ENCODE measurements around the gene FAM200C. TPM values are rescaled to one million over a fixed set of nuclear protein-coding genes. Genes with fewer than 3 reads are reported as not detected.
A peak's percentile ranks its signal among the peaks of the same experiment; 100 is the strongest.

FAM200C gene
- total RNA-seq, 2 experiments from 2014 or later: 2.7 to 3.7 TPM

- POLR2A ChIA-PET: interaction anchor here (0.5 to 3.0 kb wide), 26 partner anchors 8 to 1051 kb away, joined by 3 to 26 read pairs (median 4); partner anchors contain the start of gene FAM200C
- Histone ChIP-seq H3K9me2 (ENCODE audit: insufficient read depth, low read length) (no peaks in the 10 kb centered on the region), H3K9me3 (ENCODE audit: low read length) (no peaks in the 10 kb centered on the region), H2AFZ (ENCODE audit: low read length) (peak overlapping the region; percentile 91), H3K4me1 (ENCODE audit: insufficient read depth, low read length, poor library complexity, severe bottlenecking) (peaks cover 43% of the 10 kb centered on the region), H3K36me3 (ENCODE audit: insufficient read depth, low read length) (peaks cover 30% of the 10 kb centered on the region), H4K20me1 (ENCODE audit: insufficient read depth, low read length) (peaks cover 25% of the 10 kb centered on the region), H3K27ac (ENCODE audit: low read depth, low read length, poor library complexity, severe bottlenecking) (peak overlapping the region; percentile 98), H3K4me2 (ENCODE audit: low read length) (peak overlapping the region; percentile 99), H3K4me3 (ENCODE audit: low read depth, low read length, poor library complexity, severe bottlenecking) (peak overlapping the region; percentile 88), H3K79me2 (ENCODE audit: insufficient read depth, low read depth, low read length) (peaks cover 73% of the 10 kb centered on the region)
- DNase-seq (ENCODE audit: low spot score): no peak
- TF ChIP-seq EZH2phosphoT487 (IDR thresholded peaks at IDR 0.05; ENCODE audit: borderline replicate concordance, low read depth, low read length): no peak
- intact Hi-C loops (cut with micrococcal nuclease; ENCODE audit: unreplicated experiment): loop anchor here (2.0 to 10.0 kb wide), 2 partner anchors 21 to 715 kb away; no protein-coding TSS in a partner anchor
- CTCF ChIA-PET (ENCODE audit: unreplicated experiment): no interaction called here
- BruUV-seq (replicated peaks): no TSS peak
These were observed 19.8 kb upstream of the FAM200C start for GRCh38 chr5:160419458-160420330.

GRCh38 chr5:160418561-160419457 lies 19.0 kb upstream of the FAM200C start, which contains the start of gene SLU7:
Gene SLU7 (minus strand): TSS chr5:160419081. CDS start chr5:160415294, 3,787 bp downstream.
- peaks cover 17% of the 10 kb centered on the region for H4K20me1 ChIP-seq (ENCODE audit: insufficient read depth, low read length)
- peak within 1 kb of the TSS; percentile 98 for H3K27ac ChIP-seq (ENCODE audit: low read depth, low read length, poor library complexity, severe bottlenecking)
- TSS peak; percentile 89 for BruUV-seq (replicated peaks)
- peaks cover 34% of the 10 kb centered on the region for H3K4me1 ChIP-seq (ENCODE audit: insufficient read depth, low read length, poor library complexity, severe bottlenecking)
- POLR2A ChIA-PET: interaction anchor here (0.5 to 3.0 kb wide), 28 partner anchors 8 to 1405 kb away, joined by 3 to 26 read pairs (median 4); partner anchors contain the start of gene FAM200C
- H2AFZ ChIP-seq (ENCODE audit: low read length): peak within 1 kb of the TSS; percentile 91; the same call in 1 of the 2 replicates
- CTCF ChIA-PET (ENCODE audit: unreplicated experiment): no interaction called here
- TF ChIP-seq CTCF (conservative IDR thresholded peaks at IDR 0.05; ENCODE audit: low read length) (no peak), EZH2phosphoT487 (IDR thresholded peaks at IDR 0.05; ENCODE audit: borderline replicate concordance, low read depth, low read length) (no peak)
- H3K4me2 ChIP-seq (ENCODE audit: low read length): peak within 1 kb of the TSS; percentile 99
- no peaks in the 10 kb centered on the region for H3K9me3 ChIP-seq (ENCODE audit: low read length)
- intact Hi-C loops (cut with micrococcal nuclease; ENCODE audit: unreplicated experiment): loop anchor here (2.0 kb wide), 1 partner anchor 20 kb away; no protein-coding TSS in a partner anchor
- H3K9me2 ChIP-seq (ENCODE audit: insufficient read depth, low read length): no peaks in the 10 kb centered on the region
- H3K36me3 ChIP-seq (ENCODE audit: insufficient read depth, low read length): peaks cover 28% of the 10 kb centered on the region
- peak; percentile 95 for DNase-seq (ENCODE audit: low spot score)
- H3K79me2 ChIP-seq (ENCODE audit: insufficient read depth, low read depth, low read length): peaks cover 64% of the 10 kb centered on the region
- peak within 1 kb of the TSS; percentile 88 for H3K4me3 ChIP-seq (ENCODE audit: low read depth, low read length, poor library complexity, severe bottlenecking)

GRCh38 chr5:160398806-160399205 lies 1.0 kb downstream of the FAM200C start:
- Histone ChIP-seq H3K4me1 (ENCODE audit: insufficient read depth, low read length, poor library complexity, severe bottlenecking) (peaks cover 9% of the 10 kb centered on the region), H4K20me1 (ENCODE audit: insufficient read depth, low read length) (no peaks in the 10 kb centered on the region), H3K4me3 (ENCODE audit: low read depth, low read length, poor library complexity, severe bottlenecking) (peak overlapping the region; percentile 90), H3K4me2 (ENCODE audit: low read length) (peak overlapping the region; percentile 86), H2AFZ (ENCODE audit: low read length) (no peak overlapping the region), H3K36me3 (ENCODE audit: insufficient read depth, low read length) (peaks cover 26% of the 10 kb centered on the region), H3K27ac (ENCODE audit: low read depth, low read length, poor library complexity, severe bottlenecking) (no peak overlapping the region), H3K9me3 (ENCODE audit: low read length) (no peaks in the 10 kb centered on the region), H3K9me2 (ENCODE audit: insufficient read depth, low read length) (no peaks in the 10 kb centered on the region), H3K79me2 (ENCODE audit: insufficient read depth, low read depth, low read length) (peaks cover 8% of the 10 kb centered on the region; the same call in 1 of the 2 replicates)
- no peak for TF ChIP-seq CTCF (conservative IDR thresholded peaks at IDR 0.05; ENCODE audit: low read length)
- no peak for TF ChIP-seq EZH2phosphoT487 (IDR thresholded peaks at IDR 0.05; ENCODE audit: borderline replicate concordance, low read depth, low read length)
- ChIA-PET POLR2A (interaction anchor here (0.7 to 1.0 kb wide), 3 partner anchors 13 to 32 kb away, joined by 3 to 5 read pairs (median 5); no protein-coding TSS in a partner anchor), CTCF (ENCODE audit: unreplicated experiment) (interaction anchor here (0.8 kb wide), 1 partner anchor 9 kb away, joined by 4 read pairs; no protein-coding TSS in a partner anchor)
- BruUV-seq (replicated peaks): no TSS peak
- no peak for DNase-seq (ENCODE audit: low spot score)
- intact Hi-C loops (cut with micrococcal nuclease; ENCODE audit: unreplicated experiment): loop anchor here (2.0 kb wide), 1 partner anchor 20 kb away; the partner anchor contains the start of gene SLU7
